CD4-positive, alpha-beta T cell treated with Interleukin-6 for 4 hours (primary cell): ENCODE measurements around the gene CD44.

Experiments used
- DNase-seq: peaks from one replicate; pipeline ENCODE4 v3.0.0-alpha.2; 2020; ENCODE audit warnings: mixed read lengths

CD44 gene

DNA sequence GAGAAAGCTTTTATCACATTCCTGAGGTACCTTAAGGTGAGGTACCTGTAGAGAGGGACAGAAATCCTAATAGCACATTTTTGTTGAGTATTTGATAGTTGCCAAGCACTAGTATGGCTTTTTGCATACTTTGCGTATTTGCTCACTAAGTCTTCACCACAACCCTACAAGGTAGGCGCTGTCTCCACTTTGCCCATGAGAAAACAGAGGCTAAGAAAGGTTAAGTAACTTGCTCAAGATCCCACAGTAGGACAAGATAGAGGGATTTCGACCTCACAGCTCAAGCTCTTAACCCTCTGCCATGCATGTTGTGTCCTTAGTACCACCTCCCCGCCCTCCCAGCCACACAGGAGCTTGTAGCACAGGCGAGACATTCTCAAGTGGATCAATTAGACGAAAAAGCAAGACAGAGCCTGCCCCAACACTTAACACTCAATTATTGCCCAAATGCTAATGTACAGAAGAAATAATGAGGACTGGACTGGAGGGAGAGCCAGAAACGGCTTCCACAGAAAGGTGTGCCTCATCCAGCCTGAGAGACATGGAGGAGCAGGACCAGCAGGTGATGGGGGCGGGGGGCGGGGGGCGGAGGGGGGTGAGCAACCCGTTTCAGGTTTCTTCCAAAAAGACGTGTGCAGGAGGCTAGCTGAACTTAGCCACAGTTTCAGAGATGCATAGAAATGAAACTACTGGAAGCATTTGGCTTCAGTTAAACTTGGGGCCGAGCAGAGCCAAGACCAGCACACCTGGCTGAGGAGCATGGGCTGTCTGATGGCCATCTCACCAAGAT is 26.7 kb upstream of the CD44 start:
- no peak for DNase-seq

GRCh38 chr11:35112846-35113105 is 26.2 kb upstream of the CD44 start:
- no peak for DNase-seq

DNA sequence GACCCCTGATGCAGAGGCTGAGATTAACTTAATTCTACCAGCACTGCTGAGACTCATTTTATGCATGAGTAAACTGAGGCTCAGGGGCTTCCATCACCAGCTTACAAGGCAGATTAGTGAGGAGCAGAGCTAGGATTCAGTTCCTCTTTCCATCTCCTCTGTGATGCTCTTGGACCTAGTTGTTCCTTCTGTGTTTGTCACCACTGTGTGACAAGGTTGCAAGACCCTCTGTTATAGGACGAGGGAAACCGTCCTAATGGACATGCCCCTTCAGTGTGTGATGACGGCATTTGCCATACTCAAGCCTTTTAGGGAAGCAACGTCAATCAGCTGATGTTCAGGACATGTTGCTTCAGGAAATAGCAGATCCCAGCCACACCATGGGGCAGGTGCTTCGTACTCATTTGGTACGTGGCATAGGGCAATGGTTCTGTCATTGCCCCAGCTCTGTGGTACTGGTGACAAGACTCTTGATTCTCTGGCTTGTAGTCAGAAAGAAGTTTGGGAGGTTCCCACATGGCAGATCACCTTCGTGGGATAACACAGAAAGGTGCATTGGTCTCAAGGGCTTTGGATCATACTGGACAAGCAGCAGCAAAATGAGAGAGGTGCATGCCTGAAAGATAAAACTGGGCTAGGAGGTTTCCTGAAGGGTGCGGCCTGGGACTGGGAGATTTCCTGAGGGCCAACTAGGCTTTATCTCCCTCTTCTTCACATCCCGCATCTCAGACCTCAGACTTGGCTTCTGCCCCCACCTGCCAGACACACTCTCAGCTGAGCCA is 23.9 kb upstream of the CD44 start:
- DNase-seq = no peak

GRCh38 chr11:35115688-35116030 is 23.3 kb upstream of the CD44 start:
- no peak for DNase-seq

DNA sequence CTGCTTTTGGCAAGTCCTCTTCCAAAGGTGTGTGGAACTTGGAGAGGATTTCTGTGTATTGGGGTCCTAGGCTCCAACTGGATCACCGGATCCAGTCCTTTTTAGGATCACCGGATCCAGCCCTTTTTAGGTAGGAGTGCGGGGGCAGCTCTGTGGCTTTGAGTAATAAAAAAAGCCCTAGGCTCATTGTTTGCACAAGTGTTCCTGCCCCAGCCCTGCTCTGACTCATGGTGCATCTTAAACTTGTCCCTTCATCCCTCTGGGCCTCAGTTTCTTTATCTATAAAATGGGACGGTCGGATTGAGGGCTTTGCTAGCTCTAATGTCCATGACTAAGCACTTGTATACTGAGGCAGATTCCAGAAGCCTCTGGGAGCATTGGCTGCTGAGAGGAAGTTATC is 22.7 kb upstream of the CD44 start:
- DNase-seq = no peak

GRCh38 chr11:35116762-35117640 is 22.0 kb upstream of the CD44 start:
- DNase-seq = no peak

DNA sequence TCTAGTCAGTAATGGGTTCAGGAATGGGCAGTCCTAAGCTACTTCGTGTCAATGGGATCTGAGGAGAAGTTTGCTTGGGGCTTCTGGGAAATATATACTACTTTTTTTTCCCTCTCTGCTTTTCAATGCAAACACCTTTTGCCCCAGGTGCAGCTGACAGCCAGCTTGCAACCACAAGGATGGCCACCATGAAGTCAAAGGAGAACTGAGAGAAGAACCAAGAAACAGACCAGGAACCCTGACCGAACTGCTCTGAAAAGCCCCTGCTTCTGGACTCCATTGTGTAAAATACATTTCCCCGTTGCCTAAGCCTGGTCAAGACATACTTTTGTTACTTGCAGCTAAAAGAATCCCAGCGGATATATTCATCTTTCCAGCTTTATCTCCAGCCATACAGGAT is 20.1 kb upstream of the CD44 start:
- no peak for DNase-seq

- DNase-seq = no peak
Measured at GRCh38 chr11:35121326-35121865, 17.6 kb upstream of the CD44 start.

- peak; percentile 35 for DNase-seq
Measured at GRCh38 chr11:35122308-35122707, 16.7 kb upstream of the CD44 start.

- DNase-seq = peak; percentile 28
Measured at GRCh38 chr11:35126000-35126878, 12.7 kb upstream of the CD44 start.

DNA sequence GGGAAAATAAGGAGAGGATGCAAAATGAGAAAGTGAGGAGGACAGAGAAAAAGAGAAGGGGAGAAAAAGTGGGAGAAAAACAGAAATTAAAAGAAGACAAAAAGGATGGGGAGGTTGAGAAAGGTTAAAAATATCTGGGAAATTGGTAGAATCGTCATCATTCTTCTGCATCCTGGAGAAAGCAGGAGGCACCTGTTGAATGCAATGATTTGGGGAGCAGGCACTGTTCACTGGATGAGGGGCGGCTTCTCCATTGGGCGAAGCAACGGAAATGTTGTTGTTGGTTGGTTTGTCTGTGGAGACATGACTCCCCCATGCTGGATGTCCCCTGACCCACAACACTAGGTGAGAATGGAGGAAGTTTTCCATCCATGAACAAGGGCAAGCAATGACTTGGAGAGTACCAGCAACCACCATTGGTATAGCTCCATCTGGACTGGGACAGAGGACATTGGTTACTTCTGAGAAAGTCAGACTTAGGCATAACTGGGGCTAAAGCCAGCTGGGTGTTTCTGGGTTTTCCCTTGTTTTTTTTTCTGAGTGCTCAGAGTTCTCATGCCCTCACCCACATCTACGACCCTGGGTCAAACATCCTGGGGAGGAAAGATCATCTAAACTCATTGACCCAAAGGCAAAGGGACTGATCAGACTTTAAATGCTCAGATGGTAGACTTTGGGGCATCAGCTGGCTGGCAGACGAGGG is 11.9 kb upstream of the CD44 start:
- DNase-seq = no peak

DNA sequence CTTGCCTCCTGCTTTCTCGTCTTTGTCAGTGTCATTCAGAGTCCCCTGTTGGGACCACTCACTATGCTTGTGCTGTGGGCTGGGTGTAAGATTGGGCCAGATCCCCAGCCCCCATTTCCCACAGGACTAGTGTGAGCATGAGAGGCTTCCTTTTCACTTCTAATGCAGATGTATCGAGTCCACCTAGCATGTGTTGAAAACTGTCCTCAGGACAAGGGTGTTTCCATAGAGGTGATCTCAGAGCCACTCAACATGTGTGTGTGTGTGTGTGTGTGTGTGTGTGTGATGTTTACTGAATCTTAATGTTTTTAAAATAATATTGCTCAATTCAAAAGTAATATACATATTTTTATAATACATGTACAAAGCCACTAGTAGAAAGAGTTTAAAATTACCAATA is 11.4 kb upstream of the CD44 start:
- DNase-seq = no peak

GRCh38 chr11:35131094-35131493 is 7.9 kb upstream of the CD44 start:
- no peak for DNase-seq

DNA sequence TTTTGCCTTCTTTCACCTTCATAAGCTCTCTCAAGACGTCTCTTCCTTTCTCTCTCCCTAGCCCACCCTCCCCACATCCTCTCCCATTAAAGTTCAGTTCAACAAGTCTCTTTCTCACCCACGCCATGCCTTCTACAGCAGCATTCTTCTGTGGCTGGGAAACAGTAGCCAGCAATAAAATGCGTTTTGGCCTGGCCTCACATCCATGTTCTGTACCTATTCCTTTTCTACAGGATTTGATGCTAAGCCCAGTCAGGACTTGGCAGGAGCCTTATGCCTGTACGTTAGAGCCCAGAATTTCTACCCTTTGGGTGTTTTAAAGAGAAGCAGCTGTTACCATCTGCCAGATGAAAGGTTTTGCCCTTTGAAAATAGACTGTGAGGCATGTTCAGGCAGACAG is 7.1 kb upstream of the CD44 start:
- no peak for DNase-seq

DNA sequence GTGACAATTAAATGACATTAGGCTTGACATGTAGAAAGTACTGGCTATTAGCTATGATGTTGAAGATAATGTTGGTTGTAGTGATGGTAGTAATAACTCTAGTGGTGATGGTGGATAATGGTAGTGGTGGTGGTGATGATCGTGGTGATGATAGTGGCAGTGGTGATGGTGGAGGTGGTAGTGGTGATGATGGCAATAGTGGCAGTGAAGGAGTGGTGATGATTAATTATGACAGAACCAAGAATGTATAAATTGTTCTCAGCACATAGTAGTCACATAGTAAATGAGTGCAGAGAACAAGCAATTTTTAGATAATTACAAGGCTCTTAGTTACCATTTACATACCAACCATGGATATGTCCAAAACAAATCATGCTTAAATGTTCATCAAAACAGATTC is 5.3 kb upstream of the CD44 start:
- no peak for DNase-seq

GRCh38 chr11:35134403-35135148 is 4.4 kb upstream of the CD44 start:
- DNase-seq = no peak

GRCh38 chr11:35135222-35135621 is 3.7 kb upstream of the CD44 start:
- DNase-seq = no peak

DNA sequence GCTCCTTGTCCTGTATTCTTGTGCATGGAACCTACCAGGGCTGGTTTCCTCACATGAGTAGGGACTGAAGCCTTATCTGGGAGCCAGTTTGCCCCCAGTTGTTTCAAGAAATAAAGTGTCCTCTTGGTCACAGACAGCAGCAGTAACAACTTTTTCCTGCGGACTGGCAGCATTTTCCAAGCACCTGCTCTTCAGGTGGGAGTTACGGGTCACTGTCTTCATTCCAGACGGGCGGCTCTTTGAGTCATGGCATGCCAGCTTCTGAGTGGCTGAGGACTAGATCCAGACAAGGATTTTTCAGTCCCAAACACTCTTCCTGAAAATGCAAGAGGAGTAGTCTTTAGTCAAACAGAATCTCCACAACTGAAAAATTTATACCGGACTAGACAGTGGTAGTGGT is 2.7 kb upstream of the CD44 start:
- DNase-seq = no peak

- no peak for DNase-seq
Measured at GRCh38 chr11:35138058-35138457, 913 bp upstream of the CD44 start.

GRCh38 chr11:35138606-35138942 is 397 bp upstream of the CD44 start:
- no peak for DNase-seq

DNA sequence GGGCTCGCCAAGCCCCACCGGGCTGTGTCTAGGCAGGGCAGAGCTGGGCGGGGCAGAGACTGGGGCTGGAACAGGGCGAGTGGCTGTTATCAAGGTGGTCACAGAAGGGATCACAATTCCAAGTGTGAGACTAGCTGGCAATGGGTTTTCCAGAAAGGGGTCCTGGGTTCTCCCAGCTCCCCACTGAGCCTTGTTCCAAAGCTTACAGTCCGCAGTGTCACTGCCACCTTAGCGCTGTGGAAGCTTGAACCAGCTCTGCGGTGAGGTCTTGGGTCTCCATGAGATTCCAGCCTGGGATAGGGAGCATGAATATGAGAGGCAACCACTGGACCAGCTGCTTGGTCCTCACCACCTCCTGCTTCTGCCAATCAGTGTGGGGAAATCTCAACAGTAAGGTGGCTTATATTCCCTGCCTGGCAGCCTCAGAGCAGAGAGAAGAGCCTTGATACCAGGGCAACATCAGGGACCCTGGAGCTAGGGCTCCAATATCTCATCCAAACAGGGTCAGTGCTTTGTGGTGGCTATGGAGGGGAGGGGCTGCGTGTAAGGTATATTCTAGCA is 831 bp downstream of the CD44 start:
- peak; percentile 25 for DNase-seq
